ENCODE data around the gene COPG2.

DNA sequence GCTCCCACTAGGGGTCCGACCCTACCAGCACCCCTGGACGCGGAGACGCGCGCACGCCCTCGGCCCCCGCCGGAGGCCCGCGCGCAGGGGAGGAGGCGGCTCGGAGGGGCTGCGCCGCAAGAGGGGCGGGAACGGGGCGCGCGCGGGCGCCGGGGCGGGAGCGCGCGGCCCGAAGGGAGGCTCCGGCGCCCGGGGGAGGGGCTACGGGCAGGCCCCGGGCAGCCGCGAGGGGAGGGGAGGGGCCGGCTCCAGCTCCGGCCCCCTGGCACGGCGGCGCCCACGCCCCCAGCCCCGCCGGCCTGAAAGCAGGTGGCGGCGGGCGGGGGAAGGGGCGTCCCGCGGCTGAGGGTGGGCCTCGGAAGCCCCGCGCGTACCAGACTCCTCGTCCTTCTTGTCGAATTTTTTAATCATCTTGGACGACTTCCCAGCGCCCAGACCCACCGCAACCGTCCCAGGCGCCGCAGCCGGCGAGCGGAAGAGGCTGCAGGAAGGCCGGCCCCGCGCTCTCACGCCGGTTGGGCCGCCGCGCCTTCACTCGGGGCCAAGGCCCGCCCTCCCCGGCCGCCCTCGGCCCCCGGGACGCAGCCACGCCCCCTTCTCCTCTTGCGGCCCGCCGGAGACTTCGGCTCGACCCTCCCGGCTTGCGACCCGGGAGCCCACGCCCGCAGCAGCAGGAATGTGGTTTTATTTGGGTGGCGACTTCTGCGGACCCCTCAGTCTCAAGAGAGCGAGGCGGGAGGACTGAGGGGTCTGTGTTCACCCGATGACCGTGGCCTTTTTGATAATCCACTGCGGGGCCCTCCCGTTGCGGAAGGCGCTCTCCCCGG, at the start of gene COPG2:
- TF ChIP-seq, protein P1, sequence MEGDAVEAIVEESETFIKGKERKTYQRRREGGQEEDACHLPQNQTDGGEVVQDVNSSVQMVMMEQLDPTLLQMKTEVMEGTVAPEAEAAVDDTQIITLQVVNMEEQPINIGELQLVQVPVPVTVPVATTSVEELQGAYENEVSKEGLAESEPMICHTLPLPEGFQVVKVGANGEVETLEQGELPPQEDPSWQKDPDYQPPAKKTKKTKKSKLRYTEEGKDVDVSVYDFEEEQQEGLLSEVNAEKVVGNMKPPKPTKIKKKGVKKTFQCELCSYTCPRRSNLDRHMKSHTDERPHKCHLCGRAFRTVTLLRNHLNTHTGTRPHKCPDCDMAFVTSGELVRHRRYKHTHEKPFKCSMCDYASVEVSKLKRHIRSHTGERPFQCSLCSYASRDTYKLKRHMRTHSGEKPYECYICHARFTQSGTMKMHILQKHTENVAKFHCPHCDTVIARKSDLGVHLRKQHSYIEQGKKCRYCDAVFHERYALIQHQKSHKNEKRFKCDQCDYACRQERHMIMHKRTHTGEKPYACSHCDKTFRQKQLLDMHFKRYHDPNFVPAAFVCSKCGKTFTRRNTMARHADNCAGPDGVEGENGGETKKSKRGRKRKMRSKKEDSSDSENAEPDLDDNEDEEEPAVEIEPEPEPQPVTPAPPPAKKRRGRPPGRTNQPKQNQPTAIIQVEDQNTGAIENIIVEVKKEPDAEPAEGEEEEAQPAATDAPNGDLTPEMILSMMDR (conservative IDR thresholded peaks at IDR 0.05; ENCODE audit: low read length), result no peak
- no peak for TF ChIP-seq EZH2phosphoT487 (IDR thresholded peaks at IDR 0.05; ENCODE audit: borderline replicate concordance)

All from Loucy (cell line).